ENCODE results near the gene CACFD1.

Gene CACFD1

GRCh38 chr9:133520121-133520835 lies 60.5 kb downstream of the CACFD1 start:
- DNase-seq: no peak
